H1 (cell line): ENCODE results near the gene OBSL1. TPM values are rescaled to one million over a fixed set of nuclear protein-coding genes. Genes with fewer than 3 reads are reported as not detected.

Experiments used
- BRCA1 ChIP-seq: IDR thresholded peaks from 2 replicates; pipeline ENCODE4 v1.6.1; 2012; ENCODE audit warnings: low read depth, low read length, improper control_type of control experiment
- polyA plus RNA-seq, 7 experiments: library from polyadenylated mRNA; depleted of rRNA in 3 of 7; stranded (reverse) in 5 of 7; unstranded in 2 of 7; fragments of >200 nt in 5 of 7; fragments of 200-250 nt in 2 of 7; gene quantifications; 1 replicate in 5 of 7; 2 replicates in 1 of 7; 4 replicates in 1 of 7; pipeline versions ENCODE4 v1.2.1 to v1.2.3, GENCODE V29; 2011 to 2013; ENCODE audit warnings: missing spikeins in 2 of 7, mixed read lengths in 2 of 7
- total RNA-seq: library from RNA; stranded (reverse); fragmentation: NEBNext Ultra II Directional; extraction: Animal tissue kit (Norgen Biotek cat#: 25700); gene quantifications from 2 replicates; pipeline ENCODE4 v1.2.1, GENCODE V29; 2021

The OBSL1 gene
- total and polyA plus RNA-seq, 2 of the 8 experiments (the other 6 are each of a cell fraction or from before 2014, with no cell fraction given) = 116 to 127 TPM

GRCh38 chr2:219514836-219515235 is 56.5 kb downstream of the OBSL1 start (continued):
- no peak for TF ChIP-seq BRCA1
